Esophagus squamous epithelium (tissue), 5 donors: ENCODE data around the gene NME7. TPM values are rescaled to one million over a fixed set of nuclear protein-coding genes. Genes with fewer than 3 reads are reported as not detected.
A peak's percentile ranks its signal among the peaks of the same experiment; 100 is the strongest.

Experiments used
- DNase-seq: peaks from one replicate; lab custom pipeline; 2025; lab: John Stamatoyannopoulos, UW
- H3K27ac ChIP-seq, 4 donors: fragments of 200-600 bp; sonication (generic); one replicate each; pipeline ENCODE4 v1.5.1; 2016 to 2019; ENCODE audit warnings: mild to moderate bottlenecking in 1 of 4
- H3K27me3 ChIP-seq, 4 donors: fragments of 200-600 bp; sonication (generic); 1 replicate in 3 of 4; 2 replicates in 1 of 4; pipeline versions ENCODE4 v1.5.1 to v1.6.0; 2017 to 2021; ENCODE audit warnings: antibody characterized with exemption in 1 of 4
- H3K36me3 ChIP-seq, 3 donors: fragments of 200-600 bp; sonication (generic); one replicate each; pipeline ENCODE4 v1.5.1; 2016 to 2019
- H3K4me1 ChIP-seq, 3 donors: fragments of 200-600 bp; sonication (generic); one replicate each; pipeline ENCODE4 v1.5.1; 2017 to 2019
- H3K4me3 ChIP-seq, 4 donors: fragments of 200-600 bp; sonication (generic); 1 replicate in 3 of 4; 2 replicates in 1 of 4; pipeline ENCODE4 v1.5.1; 2016 to 2019; ENCODE audit warnings: mild to moderate bottlenecking in 2 of 4, moderate library complexity in 1 of 4
- H3K9me3 ChIP-seq, 3 donors: fragments of 200-600 bp; sonication (generic); one replicate each; pipeline ENCODE4 v1.5.1; 2016 to 2019
- POLR2A ChIP-seq, 4 donors: fragments of 450-650 bp; IDR thresholded peaks; one replicate each; pipeline ENCODE4 v1.6.1; 2017; ENCODE audit warnings: antibody characterized with exemption in 4 of 4, mild to moderate bottlenecking in 4 of 4, moderate library complexity in 3 of 4
- WGBS, 2 donors: methylation state at CpG; one replicate each; pipeline ENCODE4 v1.1.5; 2018; 5-methylcytosine and 5-hydroxymethylcytosine counted together
- intact Hi-C: fragments of 100-400 bp; cut with DNase I; formaldehyde crosslinking; loops from one replicate; pipeline ENCODE4 v1.15.0; 2022
- total RNA-seq, 4 donors: library from RNA; depleted of rRNA; stranded (reverse); fragments of >200 nt; gene quantifications; one replicate each; pipeline ENCODE4 v1.1.0, GENCODE V29; 2016
- TF ChIP-seq, protein P1 (sequence below), 6 experiments: fragments of 450-650 bp in 4 of 6; fragments of 200-600 bp in 2 of 6; sonication (generic) in 2 of 6; IDR thresholded peaks; one replicate each; pipeline ENCODE4 v1.5.1; 2016 to 2019; ENCODE audit warnings: antibody characterized with exemption in 6 of 6, mild to moderate bottlenecking in 4 of 6, moderate library complexity in 4 of 6
- donor health status: DM: yes; HTN: yes; CAD: no.

Gene NME7
- total RNA-seq, 4 donors from 2014 or later: 5.7 to 10.7 (median 7.4) TPM

GRCh38 chr1:169137357-169137756 lies 230.2 kb downstream of the NME7 start:
- H3K9me3 ChIP-seq: no peaks in the 10 kb centered on the region
- no peak overlapping the region for H3K27ac ChIP-seq
- 93 to 100% methylated on average over 4 of the region's 4 CpGs for WGBS, 2 donors
- H3K27me3 ChIP-seq: no peaks in the 10 kb centered on the region
- no peak overlapping the region for H3K4me3 ChIP-seq
- peaks cover 0 to 16% (median 0%) of the 10 kb centered on the region in 3 donors for H3K4me1 ChIP-seq
- TF ChIP-seq, protein P1, sequence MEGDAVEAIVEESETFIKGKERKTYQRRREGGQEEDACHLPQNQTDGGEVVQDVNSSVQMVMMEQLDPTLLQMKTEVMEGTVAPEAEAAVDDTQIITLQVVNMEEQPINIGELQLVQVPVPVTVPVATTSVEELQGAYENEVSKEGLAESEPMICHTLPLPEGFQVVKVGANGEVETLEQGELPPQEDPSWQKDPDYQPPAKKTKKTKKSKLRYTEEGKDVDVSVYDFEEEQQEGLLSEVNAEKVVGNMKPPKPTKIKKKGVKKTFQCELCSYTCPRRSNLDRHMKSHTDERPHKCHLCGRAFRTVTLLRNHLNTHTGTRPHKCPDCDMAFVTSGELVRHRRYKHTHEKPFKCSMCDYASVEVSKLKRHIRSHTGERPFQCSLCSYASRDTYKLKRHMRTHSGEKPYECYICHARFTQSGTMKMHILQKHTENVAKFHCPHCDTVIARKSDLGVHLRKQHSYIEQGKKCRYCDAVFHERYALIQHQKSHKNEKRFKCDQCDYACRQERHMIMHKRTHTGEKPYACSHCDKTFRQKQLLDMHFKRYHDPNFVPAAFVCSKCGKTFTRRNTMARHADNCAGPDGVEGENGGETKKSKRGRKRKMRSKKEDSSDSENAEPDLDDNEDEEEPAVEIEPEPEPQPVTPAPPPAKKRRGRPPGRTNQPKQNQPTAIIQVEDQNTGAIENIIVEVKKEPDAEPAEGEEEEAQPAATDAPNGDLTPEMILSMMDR (IDR thresholded peaks at IDR 0.05): no peak
- TF ChIP-seq POLR2A (IDR thresholded peaks at IDR 0.05): no peak
- H3K36me3 ChIP-seq: peaks cover 0 to 14% (median 0%) of the 10 kb centered on the region in 3 donors
- intact Hi-C loops: no loop called here
- no peak for DNase-seq

DNA sequence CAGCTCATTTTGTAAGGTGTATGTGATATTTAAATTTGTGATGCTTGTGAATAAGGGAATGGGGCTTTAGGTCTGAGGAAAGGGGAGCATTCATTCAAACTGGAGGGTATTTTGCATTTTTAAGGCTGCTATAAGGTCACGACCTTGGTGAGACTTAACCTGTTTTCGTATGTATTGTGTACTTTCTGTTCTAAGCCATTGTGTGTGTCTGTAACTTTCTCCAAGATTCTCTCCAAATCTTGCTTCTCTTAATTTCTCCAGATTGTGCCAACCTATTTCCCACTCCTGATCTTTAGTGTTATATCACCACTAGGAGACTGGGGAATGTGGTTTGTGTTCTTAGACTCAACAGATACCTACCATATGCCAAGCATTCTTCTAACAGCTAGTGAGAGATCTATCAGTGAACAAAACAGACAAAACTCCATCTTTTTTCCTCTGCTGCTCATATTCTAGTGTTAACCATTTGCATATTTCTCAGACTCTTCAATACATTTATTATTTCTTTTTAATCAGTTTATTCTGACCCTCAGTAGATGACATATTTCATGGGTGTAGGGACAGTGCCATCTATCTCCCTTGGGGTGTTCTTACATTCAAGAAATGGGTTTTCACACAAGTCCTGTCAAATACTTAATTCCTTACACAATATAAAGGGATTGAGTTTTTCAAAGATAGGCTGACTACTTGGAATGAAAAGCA lies 233.6 kb downstream of the NME7 start:
- H3K9me3 ChIP-seq: no peaks in the 10 kb centered on the region
- H3K4me3 ChIP-seq: no peak overlapping the region
- 71 to 82% methylated on average over 2 of the region's 2 CpGs for WGBS, 2 donors
- peaks cover 0 to 43% (median 0%) of the 10 kb centered on the region in 3 donors for H3K36me3 ChIP-seq
- no peaks in the 10 kb centered on the region for H3K27me3 ChIP-seq
- no peak for DNase-seq
- peaks cover 0 to 29% (median 0%) of the 10 kb centered on the region in 3 donors for H3K4me1 ChIP-seq
- intact Hi-C loops: no loop called here
- H3K27ac ChIP-seq: no peak overlapping the region
- TF ChIP-seq, protein P1 (IDR thresholded peaks at IDR 0.05): peak in 3 of 6 experiments; percentile 13 to 38 (median 32)
- no peak for TF ChIP-seq POLR2A (IDR thresholded peaks at IDR 0.05)

GRCh38 chr1:169133228-169133576 lies 234.4 kb downstream of the NME7 start:
- Histone ChIP-seq H3K27ac (no peak overlapping the region), H3K36me3 (peaks cover 0 to 50% (median 0%) of the 10 kb centered on the region in 3 donors), H3K4me1 (peaks cover 0 to 30% (median 0%) of the 10 kb centered on the region in 3 donors), H3K4me3 (no peak overlapping the region), H3K9me3 (no peaks in the 10 kb centered on the region), H3K27me3 (no peaks in the 10 kb centered on the region)
- WGBS, 2 donors: 86 to 87% methylated on average over 5 of the region's 5 CpGs
- no peak for DNase-seq
- intact Hi-C loops: no loop called here
- no peak for TF ChIP-seq POLR2A (IDR thresholded peaks at IDR 0.05)
- TF ChIP-seq, protein P1 (IDR thresholded peaks at IDR 0.05): no peak

DNA sequence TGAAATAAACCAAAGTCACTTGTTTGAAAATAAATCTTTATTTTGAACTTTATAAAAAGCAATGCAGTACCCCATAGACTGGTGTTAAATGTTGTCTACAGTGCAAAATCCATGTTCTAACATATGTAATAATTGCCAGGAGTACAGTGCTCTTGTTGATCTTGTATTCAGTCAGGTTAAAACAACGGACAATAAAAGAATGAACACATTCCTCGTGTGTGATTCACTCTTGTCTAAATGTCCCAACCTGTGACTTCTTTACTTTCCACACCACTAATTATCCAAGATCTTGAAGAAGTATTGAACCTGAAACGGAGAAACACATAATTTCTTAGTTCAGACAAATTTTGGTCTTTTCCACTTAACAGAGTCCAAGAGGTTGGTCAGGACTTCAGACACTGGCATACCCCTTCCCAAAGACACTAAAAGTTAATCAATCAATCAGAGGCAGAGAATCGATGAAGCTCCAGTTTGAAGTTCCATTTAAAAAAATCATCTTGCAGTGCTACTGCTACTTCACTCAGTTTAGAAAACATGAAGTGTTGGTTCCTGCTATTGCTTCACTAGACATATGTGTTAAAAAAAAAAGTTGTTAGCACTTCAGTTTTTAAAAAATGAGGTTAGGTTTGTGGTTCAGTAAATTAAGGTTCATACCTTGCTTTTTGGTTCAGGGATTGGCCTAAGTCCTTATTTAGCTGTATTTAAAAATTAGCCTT lies 234.9 kb downstream of the NME7 start:
- H3K4me3 ChIP-seq: no peak overlapping the region
- peaks cover 0 to 55% (median 0%) of the 10 kb centered on the region in 3 donors for H3K36me3 ChIP-seq
- TF ChIP-seq POLR2A (IDR thresholded peaks at IDR 0.05): no peak
- TF ChIP-seq, protein P1 (IDR thresholded peaks at IDR 0.05): no peak
- no peaks in the 10 kb centered on the region for H3K9me3 ChIP-seq
- no peak for DNase-seq
- no peak overlapping the region for H3K27ac ChIP-seq
- WGBS, 2 donors: 50 to 53% methylated on average over 4 of the region's 4 CpGs
- H3K27me3 ChIP-seq: no peaks in the 10 kb centered on the region
- intact Hi-C loops: no loop called here
- H3K4me1 ChIP-seq: peaks cover 0 to 30% (median 0%) of the 10 kb centered on the region in 3 donors

GRCh38 chr1:169130683-169131082 lies 236.9 kb downstream of the NME7 start:
- TF ChIP-seq POLR2A (IDR thresholded peaks at IDR 0.05): no peak
- TF ChIP-seq, protein P1 (IDR thresholded peaks at IDR 0.05): no peak
- no peaks in the 10 kb centered on the region for H3K27me3 ChIP-seq
- peaks cover 0 to 75% (median 3%) of the 10 kb centered on the region in 3 donors for H3K36me3 ChIP-seq

More at GRCh38 chr1:169130683-169131082, 236.9 kb downstream of the NME7 start:
- H3K27ac ChIP-seq: no peak overlapping the region
- 69 to 81% methylated on average over 4 of the region's 4 CpGs for WGBS, 2 donors
- no peak overlapping the region for H3K4me3 ChIP-seq
- H3K9me3 ChIP-seq: no peaks in the 10 kb centered on the region
- no peak for DNase-seq
- intact Hi-C loops: no loop called here
- peaks cover 0 to 35% (median 0%) of the 10 kb centered on the region in 3 donors for H3K4me1 ChIP-seq
